Pons (tissue), 1 donor: ENCODE data around the gene OSBP2.

Source experiments
- DNase-seq: peaks from one replicate; pipeline ENCODE4 v3.0.0-alpha.2; 2016; ENCODE audit warnings: low spot score

The OSBP2 gene

GRCh38 chr22:30940685-30941362 lies 246.2 kb downstream of the OSBP2 start:
- DNase-seq = no peak

GRCh38 chr22:30941363-30941740 lies 246.7 kb downstream of the OSBP2 start:
- DNase-seq = no peak

GRCh38 chr22:30943368-30943767 lies 248.7 kb downstream of the OSBP2 start:
- DNase-seq = no peak

- no peak for DNase-seq
These were observed 250.3 kb downstream of the OSBP2 start for GRCh38 chr22:30944986-30945385.

GRCh38 chr22:30945653-30946052 lies 251.0 kb downstream of the OSBP2 start:
- DNase-seq = no peak

GRCh38 chr22:30946354-30946753 lies 251.7 kb downstream of the OSBP2 start:
- no peak for DNase-seq

- DNase-seq = peak; percentile 85
These were observed 252.6 kb downstream of the OSBP2 start for GRCh38 chr22:30947173-30947815.

GRCh38 chr22:30947816-30948454 lies 253.3 kb downstream of the OSBP2 start:
- peak; percentile 89 for DNase-seq

- no peak for DNase-seq
These were observed 254.3 kb downstream of the OSBP2 start for GRCh38 chr22:30948930-30949342.

GRCh38 chr22:30949934-30950660 lies 255.4 kb downstream of the OSBP2 start:
- DNase-seq = no peak

GRCh38 chr22:30953206-30953605 lies 258.5 kb downstream of the OSBP2 start:
- DNase-seq = no peak

GRCh38 chr22:30955153-30955552 lies 260.5 kb downstream of the OSBP2 start:
- DNase-seq = no peak
